K562 (cell line): Measurements from ENCODE around the gene CDCA5. TPM values are rescaled to one million over a fixed set of nuclear protein-coding genes. Genes with fewer than 3 reads are reported as not detected.

Experiments used
- ASH1L ChIP-seq: fragments of 450-650 bp; IDR thresholded peaks from 2 replicates; pipeline ENCODE4 v1.6.1; 2018; ENCODE audit warnings: borderline replicate concordance, mild to moderate bottlenecking, low read depth; ENCODE audit not compliant: partially characterized antibody
- ATF6 ChIP-seq: sonication (generic); formaldehyde crosslinking; IDR thresholded peaks from 2 replicates; pipeline ENCODE4 v1.4.0; 2020; ENCODE audit warnings: mild to moderate bottlenecking, missing genetic modification reagents
- BDP1 ChIP-seq: IDR thresholded peaks from 3 replicates; pipeline ENCODE4 v1.6.1; 2011; ENCODE audit not compliant: insufficient read length, insufficient read depth
- CBX5 ChIP-seq: IDR thresholded peaks from 2 replicates; pipeline ENCODE4 v1.6.1; 2014; ENCODE audit warnings: low read depth, borderline replicate concordance
- FOXO4 ChIP-seq: fragments of 450-650 bp; formaldehyde crosslinking; IDR thresholded peaks from 2 replicates; pipeline ENCODE4 v1.4.0; 2020; ENCODE audit warnings: mild to moderate bottlenecking, moderate library complexity
- GATAD2A ChIP-seq: fragments of 450-650 bp; IDR thresholded peaks from 2 replicates; pipeline ENCODE4 v1.6.1; 2017
- HMGXB4 ChIP-seq: sonication (generic); formaldehyde crosslinking; IDR thresholded peaks from 2 replicates; pipeline ENCODE4 v1.8.1; 2023; ENCODE audit warnings: mild to moderate bottlenecking, missing genetic modification reagents
- MTF1 ChIP-seq: fragments of 250-450 bp; sonication (Bioruptor Pico); IDR thresholded peaks from 2 replicates; pipeline ENCODE4 v1.9.0; 2021; ENCODE audit warnings: moderate library complexity, mild to moderate bottlenecking, inconsistent platforms, borderline replicate concordance
- SMARCA5 ChIP-seq: fragments of 450-650 bp; IDR thresholded peaks from 2 replicates; pipeline ENCODE4 v1.6.1; 2016
- SRSF3 ChIP-seq: fragments of 200-400 bp; formaldehyde crosslinking; IDR thresholded peaks from 2 replicates; pipeline ENCODE4 v1.6.1; 2016; ENCODE audit warnings: mild to moderate bottlenecking, low read length, moderate library complexity; ENCODE audit not compliant: insufficient read depth
- TCF3 ChIP-seq: sonication (generic); formaldehyde crosslinking; IDR thresholded peaks from 2 replicates; pipeline ENCODE4 v1.4.0; 2020; ENCODE audit warnings: mild to moderate bottlenecking, missing genetic modification reagents
- ZBTB5 ChIP-seq: fragments of 450-650 bp; IDR thresholded peaks from 2 replicates; pipeline ENCODE4 v1.6.1; 2017; ENCODE audit warnings: antibody characterized with exemption
- ZFP36 ChIP-seq: fragments of 150-350 bp; IDR thresholded peaks from 2 replicates; pipeline ENCODE4 v1.6.1; 2018; ENCODE audit warnings: low read length, low read depth; ENCODE audit not compliant: partially characterized antibody
- ZNF12 ChIP-seq: sonication (generic); formaldehyde crosslinking; IDR thresholded peaks from 2 replicates; pipeline ENCODE4 v1.4.0; 2020; ENCODE audit warnings: mild to moderate bottlenecking, missing genetic modification reagents
- ZNF23 ChIP-seq: fragments of 250-450 bp; sonication (Bioruptor Pico); IDR thresholded peaks from 2 replicates; pipeline ENCODE4 v1.4.0; 2020; ENCODE audit warnings: mild to moderate bottlenecking
- ZNF398 ChIP-seq: fragments of 250-450 bp; sonication (Bioruptor Pico); IDR thresholded peaks from 2 replicates; pipeline ENCODE4 v1.8.0; 2021; ENCODE audit warnings: moderate library complexity, mild to moderate bottlenecking, inconsistent platforms
- polyA plus RNA-seq, 8 experiments: library from polyadenylated mRNA; depleted of rRNA in 4 of 8; stranded (reverse) in 5 of 8; unstranded in 3 of 8; fragments of >200 nt; fragmentation: Nextera tagmentation in 2 of 8; fragmentation: Illumina TruSeq in 1 of 8; extraction: Ambion mirVana in 2 of 8; extraction: Trizol in 1 of 8; gene quantifications; 2 replicates each; pipeline versions ENCODE4 v1.2.1 to v1.2.3, GENCODE V29; 2011 to 2014; ENCODE audit warnings: inconsistent platforms in 1 of 8, missing spikeins in 1 of 8
- total RNA-seq, 7 experiments: library from RNA; depleted of rRNA in 6 of 7; stranded (reverse); fragments of >200 nt in 6 of 7; fragmentation: Illumina TruSeq in 2 of 7; extraction: Trizol in 2 of 7; gene quantifications; 2 replicates each; pipeline versions ENCODE4 v1.2.1 to v1.2.3, GENCODE V29; 2011 to 2021; ENCODE audit warnings: low replicate concordance in 1 of 7

Gene CDCA5
- total and polyA plus RNA-seq, 9 of the 15 experiments (the other 6 are each of a cell fraction or from before 2014, with no cell fraction given): 18.9 to 94.3 (median 64.6) TPM

- TF ChIP-seq HMGXB4: no peak; the same call in 1 of the 2 replicates
- no peak for TF ChIP-seq MTF1 (CRISPR knock-in tag)
- no peak; the same call in 1 of the 2 replicates for TF ChIP-seq ZNF12 (CRISPR knock-in tag)
- TF ChIP-seq ZNF398 (CRISPR knock-in tag): no peak
- 0 out of 2 replicates have a peak, but pooled peaks have one; percentile 61 for TF ChIP-seq FOXO4
- no peak for TF ChIP-seq ASH1L
- no peak for TF ChIP-seq SRSF3
- no peak for TF ChIP-seq ZFP36
- no peak; the same call in 1 of the 2 replicates for TF ChIP-seq TCF3 (CRISPR knock-in tag)
- peak; percentile 99 for TF ChIP-seq GATAD2A
- TF ChIP-seq SMARCA5: no peak
- no peak for TF ChIP-seq ATF6 (CRISPR knock-in tag)
- TF ChIP-seq BDP1: no peak
- no peak for TF ChIP-seq ZBTB5
- TF ChIP-seq CBX5: no peak
- TF ChIP-seq ZNF23: no peak
These were observed 33.6 kb upstream of the CDCA5 start, which contains the start of gene ZNHIT2 (continued) for GRCh38 chr11:65117206-65118096.
